H1 (cell line): Measurements from ENCODE around the gene ADCY2. TPM values are rescaled to one million over a fixed set of nuclear protein-coding genes. Genes with fewer than 3 reads are reported as not detected.

Source experiments
- CTCF ChIA-PET: fragments of 300-600 bp; sonication (Branson Sonifier 250); formaldehyde crosslinking; loops from one replicate; lab custom pipeline; 2021; ENCODE audit not compliant: partially characterized antibody; lab: Charles Lee
- POLR2A ChIA-PET: fragments of 300-600 bp; sonication (Branson Sonifier 250); formaldehyde crosslinking; loops from one replicate; lab custom pipeline; 2021; ENCODE audit warnings: inconsistent platforms; ENCODE audit not compliant: partially characterized antibody; lab: Charles Lee
- DNase-seq, 2 experiments: peaks; one replicate each; pipeline versions ENCODE4 v3.0.0 to v3.0.0-alpha.2; 2010 to 2022; ENCODE audit warnings: low spot score in 2 of 2, low read depth in 1 of 2, mixed read lengths in 1 of 2
- FAIRE-seq: peaks from 2 replicates; lab custom pipeline; 2011; peaks lifted over from hg19 to GRCh38; lab: Jason Lieb, UNC
- H2AFZ ChIP-seq: 2 replicates; pipeline ENCODE4 v1.8.1; 2012; ENCODE audit warnings: low read length, inconsistent platforms
- H2AK5ac ChIP-seq: 2 replicates; pipeline ENCODE4 v1.6.1; 2013; ENCODE audit warnings: low read depth, low read length
- H2BK120ac ChIP-seq: replicated peaks from 2 replicates; pipeline ENCODE3; 2013; ENCODE audit warnings: low read depth, low read length, inconsistent platforms
- H2BK12ac ChIP-seq: 2 replicates; pipeline ENCODE4 v1.6.1; 2013; ENCODE audit warnings: low read depth, low read length
- H2BK15ac ChIP-seq: 2 replicates; pipeline ENCODE4 v1.6.1; 2013; ENCODE audit warnings: low read length
- H2BK20ac ChIP-seq: 2 replicates; pipeline ENCODE4 v1.6.1; 2013; ENCODE audit warnings: low read length
- H2BK5ac ChIP-seq: 2 replicates; pipeline ENCODE4 v1.6.1; 2013; ENCODE audit warnings: low read depth, low read length
- H3K14ac ChIP-seq: 2 replicates; pipeline ENCODE4 v1.6.1; 2013; ENCODE audit warnings: inconsistent platforms; ENCODE audit not compliant: insufficient read length
- H3K18ac ChIP-seq: 2 replicates; pipeline ENCODE4 v1.6.1; 2013; ENCODE audit warnings: low read length; ENCODE audit errors: extremely low read depth
- H3K23ac ChIP-seq: 2 replicates; pipeline ENCODE4 v1.6.1; 2013; ENCODE audit warnings: inconsistent platforms; ENCODE audit not compliant: insufficient read length
- H3K23me2 ChIP-seq: 2 replicates; pipeline ENCODE4 v1.6.1; 2013; ENCODE audit warnings: low read depth, low read length
- H3K27ac ChIP-seq: 2 replicates; pipeline ENCODE4 v1.6.1; 2011; ENCODE audit warnings: low read depth, low read length, inconsistent platforms
- H3K27me3 ChIP-seq, 4 experiments: replicated peaks in 1 of 4; 1 replicate in 1 of 4; 2 replicates in 3 of 4; pipeline versions ENCODE4 v1.6.1 to v1.8.1; 2011 to 2013; ENCODE audit warnings: low read length in 3 of 4, mild to moderate bottlenecking in 3 of 4, inconsistent platforms in 2 of 4, mixed read lengths in 2 of 4, moderate library complexity in 1 of 4; ENCODE audit not compliant: control insufficient read depth in 3 of 4, insufficient read depth in 3 of 4; ENCODE audit errors: extremely low read depth in 1 of 4
- H3K36me3 ChIP-seq, 4 experiments: 2 replicates each; pipeline versions ENCODE4 v1.6.1 to v1.8.1; 2011 to 2013; ENCODE audit warnings: mild to moderate bottlenecking in 4 of 4, low read length in 3 of 4, moderate library complexity in 2 of 4, control low read depth in 1 of 4, inconsistent platforms in 1 of 4; ENCODE audit not compliant: insufficient read depth in 4 of 4, control insufficient read depth in 2 of 4
- H3K4ac ChIP-seq: replicated peaks from 2 replicates; pipeline ENCODE3; 2013; ENCODE audit warnings: low read length, low read depth, mixed read lengths, inconsistent platforms; ENCODE audit not compliant: insufficient read length
- H3K4me1 ChIP-seq, 4 experiments: replicated peaks in 1 of 4; 1 replicate in 1 of 4; 2 replicates in 3 of 4; pipeline versions ENCODE4 v1.6.1 to v1.8.1; 2011 to 2013; ENCODE audit warnings: low read length in 3 of 4, inconsistent platforms in 2 of 4, mixed read lengths in 1 of 4; ENCODE audit not compliant: insufficient read depth in 4 of 4, control insufficient read depth in 3 of 4
- H3K4me2 ChIP-seq, 2 experiments: 2 replicates each; pipeline versions ENCODE4 v1.6.1 to v1.8.1; 2011 to 2013; ENCODE audit warnings: low read depth in 2 of 2, low read length in 2 of 2, control low read depth in 1 of 2, inconsistent platforms in 1 of 2, mild to moderate bottlenecking in 1 of 2; ENCODE audit not compliant: insufficient read depth in 1 of 2
- H3K4me3 ChIP-seq, 4 experiments: fragments of 200-600, 300-600 bp in 1 of 4; sonication (generic), shearing (Covaris generic), sonication (Bioruptor Twin) in 1 of 4; 2 replicates each; pipeline versions ENCODE4 v1.5.1 to v1.8.1; 2011 to 2016; ENCODE audit warnings: low read length in 4 of 4, low read depth in 3 of 4, control low read depth in 2 of 4, inconsistent platforms in 2 of 4, mild to moderate bottlenecking in 2 of 4, mixed read lengths in 1 of 4, moderate library complexity in 1 of 4; ENCODE audit not compliant: insufficient read depth in 2 of 4; ENCODE audit errors: extremely low read depth in 1 of 4
- H3K56ac ChIP-seq: replicated peaks from 2 replicates; pipeline ENCODE3; 2013; ENCODE audit warnings: low read depth, mild to moderate bottlenecking, mixed read lengths, low read length, inconsistent platforms; ENCODE audit not compliant: insufficient read length
- H3K79me1 ChIP-seq: 2 replicates; pipeline ENCODE4 v1.6.1; 2013; ENCODE audit warnings: low read depth, low read length, control low read depth
- H3K79me2 ChIP-seq, 2 experiments: 2 replicates each; pipeline versions ENCODE4 v1.6.1 to v1.8.1; 2012 to 2013; ENCODE audit warnings: low read length in 2 of 2, mild to moderate bottlenecking in 2 of 2, inconsistent platforms in 1 of 2; ENCODE audit not compliant: insufficient read depth in 2 of 2, control insufficient read depth in 1 of 2
- H3K9ac ChIP-seq, 4 experiments: replicated peaks in 1 of 4; 1 replicate in 1 of 4; 2 replicates in 3 of 4; pipeline versions ENCODE4 v1.6.1 to v1.8.1; 2011 to 2013; ENCODE audit warnings: low read depth in 3 of 4, low read length in 3 of 4, control low read depth in 2 of 4, mild to moderate bottlenecking in 2 of 4, moderate library complexity in 2 of 4, inconsistent platforms in 1 of 4; ENCODE audit errors: extremely low read depth in 1 of 4
- H3K9me3 ChIP-seq, 2 experiments: 2 replicates each; pipeline versions ENCODE4 v1.6.1 to v1.8.1; 2012 to 2013; ENCODE audit warnings: mild to moderate bottlenecking in 2 of 2, moderate library complexity in 2 of 2, control low read depth in 1 of 2, inconsistent platforms in 1 of 2, low read depth in 1 of 2, low read length in 1 of 2, mixed read lengths in 1 of 2; ENCODE audit not compliant: insufficient read depth in 2 of 2
- H4K20me1 ChIP-seq, 2 experiments: replicated peaks in 1 of 2; 2 replicates each; pipeline versions ENCODE3 to v1.8.1; 2011 to 2013; ENCODE audit warnings: inconsistent platforms in 2 of 2, low read length in 2 of 2, mild to moderate bottlenecking in 1 of 2; ENCODE audit not compliant: insufficient read depth in 2 of 2, control insufficient read depth in 1 of 2
- H4K5ac ChIP-seq: 2 replicates; pipeline ENCODE4 v1.6.1; 2013; ENCODE audit warnings: low read length, low read depth, mixed read lengths, inconsistent platforms; ENCODE audit not compliant: insufficient read length
- H4K8ac ChIP-seq: 2 replicates; pipeline ENCODE4 v1.8.0; 2013; ENCODE audit warnings: mild to moderate bottlenecking, moderate library complexity, low read length, inconsistent platforms; ENCODE audit not compliant: insufficient read depth; ENCODE audit errors: extremely low read depth
- H4K91ac ChIP-seq: replicated peaks from 2 replicates; pipeline ENCODE3; 2013; ENCODE audit warnings: low read length, mixed read lengths, inconsistent platforms; ENCODE audit not compliant: insufficient read length
- EZH2 ChIP-seq: fragments of 200-600 bp; sonication (generic); IDR thresholded peaks from 2 replicates; pipeline ENCODE4 v1.7.1; 2012; ENCODE audit warnings: low read depth, mild to moderate bottlenecking, moderate library complexity, low read length, inconsistent platforms; ENCODE audit not compliant: severe bottlenecking
- TAF7 ChIP-seq: optimal IDR thresholded peaks from 2 replicates; pipeline ENCODE3; 2011; ENCODE audit warnings: low read depth, mild to moderate bottlenecking, inconsistent platforms, low read length, moderate library complexity, borderline replicate concordance
- WGBS, 2 experiments: shearing (Covaris generic) in 1 of 2; methylation state at CpG; one replicate each; pipeline versions ENCODE4 v1.1.6 to v1.1.7; 2013 to 2015; ENCODE audit warnings: low lambda C conversion rate in 2 of 2, mixed read lengths in 2 of 2, inconsistent platforms in 1 of 2, low coverage in 1 of 2, missing lambda C conversion rate in 1 of 2; ENCODE audit not compliant: insufficient replicate concordance in 2 of 2, insufficient coverage in 1 of 2, insufficient read length in 1 of 2; ENCODE audit errors: extremely low coverage in 1 of 2, missing lambda C conversion rate in 1 of 2; 5-methylcytosine and 5-hydroxymethylcytosine counted together
- polyA plus RNA-seq, 7 experiments: library from polyadenylated mRNA; depleted of rRNA in 3 of 7; stranded (reverse) in 5 of 7; unstranded in 2 of 7; fragments of >200 nt in 5 of 7; fragments of 200-250 nt in 2 of 7; gene quantifications; 1 replicate in 5 of 7; 2 replicates in 1 of 7; 4 replicates in 1 of 7; pipeline versions ENCODE4 v1.2.1 to v1.2.3, GENCODE V29; 2011 to 2013; ENCODE audit warnings: missing spikeins in 2 of 7, mixed read lengths in 2 of 7
- total RNA-seq: library from RNA; stranded (reverse); fragmentation: NEBNext Ultra II Directional; extraction: Animal tissue kit (Norgen Biotek cat#: 25700); gene quantifications from 2 replicates; pipeline ENCODE4 v1.2.1, GENCODE V29; 2021

The ADCY2 gene
- total and polyA plus RNA-seq, 2 of the 8 experiments (the other 6 are each of a cell fraction or from before 2014, with no cell fraction given), result 35.8 to 122 TPM

- no peak overlapping the region for H2BK5ac ChIP-seq
- ChIA-PET POLR2A (interaction anchor here (1.7 kb wide), 1 partner anchor 8 kb away, joined by 3 read pairs; no protein-coding TSS in a partner anchor), CTCF (interaction anchor here (0.5 to 0.6 kb wide), 2 partner anchors 29 to 175 kb away, joined by 3 to 5 read pairs; no protein-coding TSS in a partner anchor)
- H3K23ac ChIP-seq, result no peak overlapping the region
- H3K18ac ChIP-seq, result no peak overlapping the region
- H4K8ac ChIP-seq, result no peak overlapping the region
- 77% methylated on average over 2 of the region's 2 CpGs; no CpG with 5 or more reads in 1 of the 2 experiments for WGBS, 2 experiments
- H2AFZ ChIP-seq, result no peak overlapping the region
- peaks cover 0 to 3% of the 10 kb centered on the region in 2 experiments for H4K20me1 ChIP-seq
- no peak overlapping the region for H3K27ac ChIP-seq
- no peak overlapping the region for H3K9ac ChIP-seq
- H2BK120ac ChIP-seq, result no peak overlapping the region
- no peak overlapping the region for H3K4me3 ChIP-seq
- H4K5ac ChIP-seq, result no peak overlapping the region
- H2BK15ac ChIP-seq, result no peak overlapping the region
- peaks cover 0 to 2% (median 0%) of the 10 kb centered on the region in 4 experiments; a peak in 1 of 7 replicates for H3K4me1 ChIP-seq
- no peaks in the 10 kb centered on the region; the same call in 1 of the 2 replicates for H3K23me2 ChIP-seq
- no peak overlapping the region for H2BK20ac ChIP-seq
- H3K79me1 ChIP-seq, result no peaks in the 10 kb centered on the region; the same call in 1 of the 2 replicates
- H3K14ac ChIP-seq, result no peak overlapping the region
- no peak overlapping the region for H3K4me2 ChIP-seq
- no peak overlapping the region for H2AK5ac ChIP-seq
- no peak overlapping the region for H3K56ac ChIP-seq
- FAIRE-seq (no peak), DNase-seq (no peak)
- no peaks in the 10 kb centered on the region for H3K9me3 ChIP-seq
- H3K4ac ChIP-seq, result no peak overlapping the region
- H4K91ac ChIP-seq, result no peak overlapping the region
- H3K36me3 ChIP-seq, result peaks cover 0 to 25% (median 8%) of the 10 kb centered on the region in 4 experiments; a peak in 6 of 8 replicates
- H2BK12ac ChIP-seq, result no peak overlapping the region
- no peaks in the 10 kb centered on the region for H3K27me3 ChIP-seq
- H3K79me2 ChIP-seq, result peaks cover 0 to 11% of the 10 kb centered on the region in 2 experiments; a peak in 1 of 4 replicates
- no peak for TF ChIP-seq EZH2
- TF ChIP-seq TAF7, result no peak
These were observed 226.6 kb downstream of the ADCY2 start for GRCh38 chr5:7622498-7622897.
